Measurements from ENCODE around the gene UBE2D1. TPM values are rescaled to one million over a fixed set of nuclear protein-coding genes. Genes with fewer than 3 reads are reported as not detected.

UBE2D1 gene
- total and polyA plus RNA-seq, 2 of the 4 experiments (the other 2 are of a cell fraction) = 9.1 to 9.7 TPM

- Histone ChIP-seq H2BK20ac (ENCODE audit: low read depth, low read length) (no peak overlapping the region), H3K36me3 (ENCODE audit: control insufficient read depth, insufficient read depth, low read length) (no peaks in the 10 kb centered on the region; the same call in 1 of the 2 replicates), H2BK120ac (ENCODE audit: low read depth, low read length) (no peak overlapping the region), H3K4me1 (ENCODE audit: control insufficient read depth, insufficient read depth, low read length) (no peaks in the 10 kb centered on the region), H4K91ac (ENCODE audit: insufficient read depth, low read depth, low read length) (no peak overlapping the region), H3K27me3 (ENCODE audit: control insufficient read depth, insufficient read depth, low read length) (peaks cover 8% of the 10 kb centered on the region), H2BK15ac (ENCODE audit: low read depth, low read length) (no peak overlapping the region), H3K4ac (ENCODE audit: low read depth, low read length) (peak overlapping the region; percentile 32; the same call in 1 of the 2 replicates), H3K4me3 (ENCODE audit: insufficient read depth, low read depth, low read length) (peak overlapping the region; percentile 66), H3K18ac (ENCODE audit: low read depth, low read length) (no peak overlapping the region), H3K4me2 (ENCODE audit: low read depth, low read length) (peak overlapping the region; percentile 48), H2AK9ac (replicated peaks; ENCODE audit: low read depth, low read length, poor library complexity) (peak overlapping the region; percentile 38), H3K27ac (ENCODE audit: insufficient read depth, low read length) (peak overlapping the region; percentile 44), H4K20me1 (ENCODE audit: insufficient read depth, low read length) (peaks cover 13% of the 10 kb centered on the region; the same call in 1 of the 2 replicates), H2AK5ac (ENCODE audit: low read depth, low read length) (no peak overlapping the region), H4K5ac (ENCODE audit: low read depth, low read length) (no peak overlapping the region), H3K9me3 (ENCODE audit: control insufficient read depth, insufficient read depth, low read length) (no peaks in the 10 kb centered on the region), H2AFZ (replicated peaks; ENCODE audit: low read length, poor library complexity) (peak overlapping the region; percentile 95), H2BK5ac (ENCODE audit: low read depth, low read length, poor library complexity, severe bottlenecking) (peak overlapping the region; percentile 29), H3K79me1 (ENCODE audit: low read depth in 1 of 2, low read length in 2 of 2) (peaks cover 15 to 29% of the 10 kb centered on the region in 2 experiments), H4K8ac (ENCODE audit: low read depth in 2 of 2, low read length in 2 of 2) (peak overlapping the region in 1 of 2 experiments; percentile 27; a peak in 1 of 4 replicates), H3K9ac (ENCODE audit: low read depth, low read length) (peak overlapping the region; percentile 78), H3K14ac (replicated peaks; ENCODE audit: low read depth, low read length) (peak overlapping the region; percentile 22), H3K9me1 (ENCODE audit: insufficient read depth, low read length) (no peaks in the 10 kb centered on the region; the same call in 1 of the 2 replicates), H3K23ac (ENCODE audit: low read depth, low read length) (peak overlapping the region; percentile 79), H3K56ac (ENCODE audit: extremely low read depth, insufficient read depth, low read length) (no peak overlapping the region)
- dilution Hi-C loops (cut with HindIII; ENCODE audit: low sequenced_read_pairs, unreplicated experiment) = no loop called here
- intact Hi-C loops (cut with micrococcal nuclease) = no loop called here
- DNase-seq (peak; percentile 61), ATAC-seq (ENCODE audit: low read depth) (peak; percentile 67)
- 2% methylated on average over 27 of the region's 37 CpGs; no CpG with 5 or more reads in 1 of the 2 experiments for WGBS, 2 experiments (ENCODE audit: extremely low coverage in 2 of 2, insufficient read length in 1 of 2)
- no TSS peak for BruUV-seq (replicated peaks)
- in situ Hi-C loops (cut with MboI; ENCODE audit: low sequenced_read_pairs) = no loop called here
- ChIA-PET POLR2A (ENCODE audit: unreplicated experiment) (no interaction called here), CTCF (no interaction called here)
- TF ChIP-seq SMC3 (IDR thresholded peaks at IDR 0.05; ENCODE audit: low read depth, low read length) (no peak), NFE2L2 (IDR thresholded peaks at IDR 0.05; ENCODE audit: low read depth, low read length) (no peak), MXI1 (IDR thresholded peaks at IDR 0.05; ENCODE audit: borderline replicate concordance, low read depth, low read length) (0 out of 2 replicates have a peak, but pooled peaks have one; percentile 24), CHD1 (IDR thresholded peaks at IDR 0.05; ENCODE audit: low read depth, low read length) (no peak), CEBPB (IDR thresholded peaks at IDR 0.05; ENCODE audit: low read depth, low read length) (no peak), USF2 (IDR thresholded peaks at IDR 0.05; ENCODE audit: low read depth, low read length) (no peak), ELK1 (IDR thresholded peaks at IDR 0.05; ENCODE audit: borderline replicate concordance, low read depth, low read length) (no peak), FOS (IDR thresholded peaks at IDR 0.05; ENCODE audit: low read depth, low read length) (peak; percentile 67), MAZ (IDR thresholded peaks at IDR 0.05; ENCODE audit: borderline replicate concordance, low read depth, low read length) (no peak), POLR2A (IDR thresholded peaks at IDR 0.05; ENCODE audit: low read depth, low read length) (no peak), BHLHE40 (IDR thresholded peaks at IDR 0.05; ENCODE audit: low read depth, low read length) (no peak), CTCF (conservative IDR thresholded peaks at IDR 0.05; ENCODE audit: low read depth, low read length) (no peak)
Measured at GRCh38 chr10:58335306-58336005, 650 bp downstream of the UBE2D1 start.
